SH-SY5Y (cell line): ENCODE measurements around the gene SMAD3.

Experiments used
- GATA2 ChIP-seq: IDR thresholded peaks from 2 replicates; pipeline ENCODE4 v1.6.1; 2011; ENCODE audit warnings: mild to moderate bottlenecking, low read depth, low read length
- GATA3 ChIP-seq: IDR thresholded peaks from 2 replicates; pipeline ENCODE4 v1.6.1; 2011; ENCODE audit warnings: low read depth, mild to moderate bottlenecking, low read length, moderate library complexity

GRCh38 chr15:67064607-67065530 lies 533 bp upstream of the SMAD3 start:
- TF ChIP-seq GATA2 (no peak), GATA3 (no peak)
